Measurements from ENCODE around the gene TBKBP1. TPM values are rescaled to one million over a fixed set of nuclear protein-coding genes. Genes with fewer than 3 reads are reported as not detected.

Gene TBKBP1
- total and polyA plus RNA-seq, 2 of the 4 experiments (the other 2 are of a cell fraction): 3.4 to 8.5 TPM

DNA sequence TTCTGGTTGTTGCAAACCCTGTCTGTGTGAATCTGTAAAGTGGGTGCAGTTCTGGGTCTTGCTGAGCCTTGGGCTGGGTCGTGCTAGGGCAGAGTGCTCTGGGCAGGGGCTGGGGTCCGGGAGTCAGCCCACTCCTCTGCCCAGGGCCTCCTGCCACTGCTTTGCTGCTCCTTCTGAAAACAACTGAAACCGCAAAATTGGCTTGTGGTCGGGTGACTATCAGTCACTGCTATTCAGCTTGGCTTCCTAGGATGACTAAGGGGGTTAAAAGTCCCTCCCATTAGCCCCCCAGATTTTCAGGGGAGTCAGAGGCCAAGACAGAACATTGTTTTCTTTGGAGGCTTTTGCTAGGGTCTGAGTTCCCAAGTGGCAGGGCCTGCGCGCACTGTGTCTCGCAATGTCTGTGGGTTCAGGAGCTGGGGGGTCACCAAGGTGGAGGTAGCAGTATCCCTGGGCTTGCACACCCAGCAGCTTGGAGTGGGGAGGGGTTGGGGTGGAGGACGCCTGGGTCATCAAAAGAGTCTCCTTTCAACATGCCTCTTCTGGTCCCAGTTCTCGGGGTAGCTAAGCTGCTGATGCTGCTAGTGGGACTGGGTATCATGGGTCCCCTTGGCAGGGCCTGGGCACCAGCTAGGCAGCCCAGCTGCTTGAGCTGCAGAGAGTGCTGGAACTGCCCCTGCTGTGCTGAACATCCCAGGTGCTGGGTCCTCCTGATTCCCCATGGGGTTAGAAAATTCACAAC, 25.6 kb downstream of the TBKBP1 start:
- Histone ChIP-seq H4K20me1 (ENCODE audit: insufficient read depth, low read length) (peaks cover 47% of the 10 kb centered on the region), H2BK15ac (ENCODE audit: low read depth, low read length) (no peak overlapping the region), H3K27ac (ENCODE audit: insufficient read depth, low read length) (no peak overlapping the region), H4K8ac (ENCODE audit: low read depth in 2 of 2, low read length in 2 of 2) (no peak overlapping the region), H3K4ac (ENCODE audit: low read depth, low read length) (peak overlapping the region; percentile 10; the same call in 1 of the 2 replicates), H3K14ac (replicated peaks; ENCODE audit: low read depth, low read length) (no peak overlapping the region), H3K9ac (ENCODE audit: low read depth, low read length) (no peak overlapping the region), H4K5ac (ENCODE audit: low read depth, low read length) (no peak overlapping the region), H3K23ac (ENCODE audit: low read depth, low read length) (no peak overlapping the region), H2AK5ac (ENCODE audit: low read depth, low read length) (peak overlapping the region; percentile 30; the same call in 1 of the 2 replicates), H3K36me3 (ENCODE audit: control insufficient read depth, insufficient read depth, low read length) (no peaks in the 10 kb centered on the region), H4K91ac (ENCODE audit: insufficient read depth, low read depth, low read length) (no peak overlapping the region), H2BK5ac (ENCODE audit: low read depth, low read length, poor library complexity, severe bottlenecking) (no peak overlapping the region), H2BK20ac (ENCODE audit: low read depth, low read length) (no peak overlapping the region; the same call in 1 of the 2 replicates), H2BK120ac (ENCODE audit: low read depth, low read length) (0 out of 2 replicates have a peak overlapping the region, but pooled peaks have one; percentile 29), H3K18ac (ENCODE audit: low read depth, low read length) (no peak overlapping the region), H3K27me3 (ENCODE audit: control insufficient read depth, insufficient read depth, low read length) (peaks cover 87% of the 10 kb centered on the region), H3K56ac (ENCODE audit: extremely low read depth, insufficient read depth, low read length) (no peak overlapping the region), H3K4me3 (ENCODE audit: insufficient read depth, low read depth, low read length) (no peak overlapping the region), H3K4me1 (ENCODE audit: control insufficient read depth, insufficient read depth, low read length) (peaks cover 27% of the 10 kb centered on the region), H2AK9ac (replicated peaks; ENCODE audit: low read depth, low read length, poor library complexity) (peak overlapping the region; percentile 46), H3K9me1 (ENCODE audit: insufficient read depth, low read length) (peaks cover 5% of the 10 kb centered on the region; the same call in 1 of the 2 replicates), H3K4me2 (ENCODE audit: low read depth, low read length) (peak overlapping the region; percentile 39), H2AFZ (replicated peaks; ENCODE audit: low read length, poor library complexity) (no peak overlapping the region), H3K79me1 (ENCODE audit: low read depth in 1 of 2, low read length in 2 of 2) (no peaks in the 10 kb centered on the region), H3K9me3 (ENCODE audit: control insufficient read depth, insufficient read depth, low read length) (no peaks in the 10 kb centered on the region)
- POLR2A ChIA-PET (ENCODE audit: unreplicated experiment): no interaction called here
- BruUV-seq (replicated peaks): no TSS peak
- WGBS, 2 experiments (ENCODE audit: extremely low coverage in 2 of 2, insufficient read length in 1 of 2): no CpG with 5 or more reads among the region's 9 CpGs
- ATAC-seq (ENCODE audit: low read depth) (peak; percentile 76), DNase-seq (peak; percentile 72)
- CTCF ChIA-PET: no interaction called here
- intact Hi-C loops (cut with micrococcal nuclease) (loop anchor here (10.0 kb wide), 1 partner anchor 55 kb away; no protein-coding TSS in a partner anchor), dilution Hi-C loops (cut with HindIII; ENCODE audit: low sequenced_read_pairs, unreplicated experiment) (no loop called here), in situ Hi-C loops (cut with MboI; ENCODE audit: low sequenced_read_pairs) (no loop called here)
- TF ChIP-seq NFE2L2 (IDR thresholded peaks at IDR 0.05; ENCODE audit: low read depth, low read length): 0 out of 2 replicates have a peak, but pooled peaks have one; percentile 4
- TF ChIP-seq CEBPB (IDR thresholded peaks at IDR 0.05; ENCODE audit: low read depth, low read length): no peak
- no peak for TF ChIP-seq RFX5 (IDR thresholded peaks at IDR 0.05; ENCODE audit: low read depth, low read length)
- TF ChIP-seq RAD21 (IDR thresholded peaks at IDR 0.05; ENCODE audit: low read length): no peak
- TF ChIP-seq POLR2A (IDR thresholded peaks at IDR 0.05; ENCODE audit: low read depth, low read length): no peak
- peak; percentile 56; the same call in 1 of the 2 replicates for TF ChIP-seq MAZ (IDR thresholded peaks at IDR 0.05; ENCODE audit: borderline replicate concordance, low read depth, low read length)
- TF ChIP-seq CHD1 (IDR thresholded peaks at IDR 0.05; ENCODE audit: low read depth, low read length): no peak
- TF ChIP-seq, protein P1, sequence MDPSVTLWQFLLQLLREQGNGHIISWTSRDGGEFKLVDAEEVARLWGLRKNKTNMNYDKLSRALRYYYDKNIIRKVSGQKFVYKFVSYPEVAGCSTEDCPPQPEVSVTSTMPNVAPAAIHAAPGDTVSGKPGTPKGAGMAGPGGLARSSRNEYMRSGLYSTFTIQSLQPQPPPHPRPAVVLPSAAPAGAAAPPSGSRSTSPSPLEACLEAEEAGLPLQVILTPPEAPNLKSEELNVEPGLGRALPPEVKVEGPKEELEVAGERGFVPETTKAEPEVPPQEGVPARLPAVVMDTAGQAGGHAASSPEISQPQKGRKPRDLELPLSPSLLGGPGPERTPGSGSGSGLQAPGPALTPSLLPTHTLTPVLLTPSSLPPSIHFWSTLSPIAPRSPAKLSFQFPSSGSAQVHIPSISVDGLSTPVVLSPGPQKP (IDR thresholded peaks at IDR 0.05; ENCODE audit: borderline replicate concordance, low read depth, low read length): no peak
- TF ChIP-seq, protein P2, sequence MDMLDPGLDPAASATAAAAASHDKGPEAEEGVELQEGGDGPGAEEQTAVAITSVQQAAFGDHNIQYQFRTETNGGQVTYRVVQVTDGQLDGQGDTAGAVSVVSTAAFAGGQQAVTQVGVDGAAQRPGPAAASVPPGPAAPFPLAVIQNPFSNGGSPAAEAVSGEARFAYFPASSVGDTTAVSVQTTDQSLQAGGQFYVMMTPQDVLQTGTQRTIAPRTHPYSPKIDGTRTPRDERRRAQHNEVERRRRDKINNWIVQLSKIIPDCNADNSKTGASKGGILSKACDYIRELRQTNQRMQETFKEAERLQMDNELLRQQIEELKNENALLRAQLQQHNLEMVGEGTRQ (IDR thresholded peaks at IDR 0.05; ENCODE audit: low read depth, low read length): no peak
- TF ChIP-seq SMC3 (IDR thresholded peaks at IDR 0.05; ENCODE audit: low read depth, low read length): no peak
- TF ChIP-seq MXI1 (IDR thresholded peaks at IDR 0.05; ENCODE audit: borderline replicate concordance, low read depth, low read length): no peak
- no peak for TF ChIP-seq BHLHE40 (IDR thresholded peaks at IDR 0.05; ENCODE audit: low read depth, low read length)
- peak; percentile 54; the same call in 1 of the 2 replicates for TF ChIP-seq FOS (IDR thresholded peaks at IDR 0.05; ENCODE audit: low read depth, low read length)
- TF ChIP-seq MAFK (IDR thresholded peaks at IDR 0.05; ENCODE audit: low read depth, low read length): 0 out of 2 replicates have a peak, but pooled peaks have one; percentile 5
- TF ChIP-seq RCOR1 (IDR thresholded peaks at IDR 0.05; ENCODE audit: insufficient replicate concordance, low read length): no peak

Measured in IMR-90 (cell line).